Hepatocyte (in vitro differentiated cells): ENCODE data around the gene TUBGCP3.

Experiments
- EZH2 ChIP-seq: fragments of 200-600 bp; sonication (generic); IDR thresholded peaks from 2 replicates; pipeline ENCODE4 v1.6.1; 2016; ENCODE audit warnings: antibody characterized with exemption, mild to moderate bottlenecking, borderline replicate concordance
- EZH2phosphoT487 ChIP-seq: fragments of 200-600 bp; sonication (generic); IDR thresholded peaks from one replicate; pipeline ENCODE4 v1.6.1; 2018; ENCODE audit warnings: antibody characterized with exemption, mild to moderate bottlenecking, low read depth, moderate library complexity; ENCODE audit not compliant: unreplicated experiment, severe bottlenecking
- TF ChIP-seq, protein P1 (sequence below): fragments of 200-600 bp; sonication (generic); IDR thresholded peaks from 2 replicates; pipeline ENCODE4 v1.5.1; 2016; ENCODE audit warnings: antibody characterized with exemption, mild to moderate bottlenecking; ENCODE audit not compliant: poor library complexity

DNA sequence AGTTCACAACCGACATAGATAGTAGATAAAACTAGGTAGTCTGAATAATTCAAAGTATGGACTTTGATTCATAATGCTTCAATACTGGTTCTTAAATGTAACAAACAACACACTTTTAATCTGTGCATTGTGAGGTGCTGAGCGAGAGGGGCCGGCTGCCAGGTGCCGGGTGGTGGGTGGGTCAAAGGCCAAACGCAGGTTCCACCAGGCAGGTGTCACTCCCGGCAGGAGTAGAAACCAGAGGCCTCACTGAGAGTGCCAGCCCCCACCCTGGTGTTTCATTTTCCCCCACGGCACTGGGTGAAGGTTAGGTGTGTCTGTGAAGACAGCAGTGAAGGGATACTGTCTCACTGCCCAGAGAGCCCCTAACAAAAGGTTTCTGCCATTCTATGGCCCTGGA, 4.2 kb upstream of the TUBGCP3 start:
- TF ChIP-seq, protein P1, sequence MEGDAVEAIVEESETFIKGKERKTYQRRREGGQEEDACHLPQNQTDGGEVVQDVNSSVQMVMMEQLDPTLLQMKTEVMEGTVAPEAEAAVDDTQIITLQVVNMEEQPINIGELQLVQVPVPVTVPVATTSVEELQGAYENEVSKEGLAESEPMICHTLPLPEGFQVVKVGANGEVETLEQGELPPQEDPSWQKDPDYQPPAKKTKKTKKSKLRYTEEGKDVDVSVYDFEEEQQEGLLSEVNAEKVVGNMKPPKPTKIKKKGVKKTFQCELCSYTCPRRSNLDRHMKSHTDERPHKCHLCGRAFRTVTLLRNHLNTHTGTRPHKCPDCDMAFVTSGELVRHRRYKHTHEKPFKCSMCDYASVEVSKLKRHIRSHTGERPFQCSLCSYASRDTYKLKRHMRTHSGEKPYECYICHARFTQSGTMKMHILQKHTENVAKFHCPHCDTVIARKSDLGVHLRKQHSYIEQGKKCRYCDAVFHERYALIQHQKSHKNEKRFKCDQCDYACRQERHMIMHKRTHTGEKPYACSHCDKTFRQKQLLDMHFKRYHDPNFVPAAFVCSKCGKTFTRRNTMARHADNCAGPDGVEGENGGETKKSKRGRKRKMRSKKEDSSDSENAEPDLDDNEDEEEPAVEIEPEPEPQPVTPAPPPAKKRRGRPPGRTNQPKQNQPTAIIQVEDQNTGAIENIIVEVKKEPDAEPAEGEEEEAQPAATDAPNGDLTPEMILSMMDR = no peak
- TF ChIP-seq EZH2 = no peak
- TF ChIP-seq EZH2phosphoT487 = no peak
